C1 segment of cervical spinal cord (tissue), 14 donors: ENCODE measurements around the gene TBCD.

Experiments used
- DNase-seq, 14 donors: peaks; one replicate each; lab custom pipeline; 2025; lab: John Stamatoyannopoulos, UW

The TBCD gene

GRCh38 chr17:82831041-82831817, 79.4 kb downstream of the TBCD start:
- DNase-seq = peak in 1 of 14 donors; percentile 50

- DNase-seq = peak in 1 of 14 donors; percentile 73
Measured at GRCh38 chr17:82831818-82832200, 79.9 kb downstream of the TBCD start.

- no peak for DNase-seq
Measured at GRCh38 chr17:82832411-82832810, 80.5 kb downstream of the TBCD start.

GRCh38 chr17:82832881-82833475, 81.1 kb downstream of the TBCD start:
- no peak for DNase-seq

- no peak for DNase-seq
Measured at GRCh38 chr17:82835122-82835521, 83.3 kb downstream of the TBCD start.

- no peak for DNase-seq
Measured at GRCh38 chr17:82835766-82836512, 84.1 kb downstream of the TBCD start.

- DNase-seq = no peak
Measured at GRCh38 chr17:82836823-82837357, 85.0 kb downstream of the TBCD start.

- DNase-seq = no peak
Measured at GRCh38 chr17:82837586-82838320, 85.9 kb downstream of the TBCD start.

GRCh38 chr17:82838386-82839063, 86.7 kb downstream of the TBCD start:
- no peak for DNase-seq

- DNase-seq = no peak
Measured at GRCh38 chr17:82839617-82840292, 87.9 kb downstream of the TBCD start, which contains the start of gene ZNF750. Gene ZNF750 (minus strand): TSS chr17:82840022. CDS start chr17:82832454, 7,568 bp downstream.

- no peak for DNase-seq
Measured at GRCh38 chr17:82840431-82840831, 88.6 kb downstream of the TBCD start.

- no peak for DNase-seq
Measured at GRCh38 chr17:82841921-82842596, 90.2 kb downstream of the TBCD start.

GRCh38 chr17:82843904-82844680, 92.2 kb downstream of the TBCD start:
- no peak for DNase-seq

GRCh38 chr17:82844796-82845162, 92.9 kb downstream of the TBCD start:
- no peak for DNase-seq

GRCh38 chr17:82845163-82845807, 93.4 kb downstream of the TBCD start:
- peak in 1 of 14 donors; percentile 25 for DNase-seq

- DNase-seq = peak in 2 of 14 donors; percentile 8 to 15
Measured at GRCh38 chr17:82846061-82846691, 94.3 kb downstream of the TBCD start.

GRCh38 chr17:82848022-82848592, 96.2 kb downstream of the TBCD start:
- no peak for DNase-seq
